ENCODE measurements around the gene ITSN2.

The ITSN2 gene

GRCh38 chr2:24262421-24262970, 97.8 kb downstream of the ITSN2 start:
- DNase-seq = peak; percentile 9 to 35

- DNase-seq = no peak
These were observed 98.9 kb downstream of the ITSN2 start for GRCh38 chr2:24261441-24261840.

DNA sequence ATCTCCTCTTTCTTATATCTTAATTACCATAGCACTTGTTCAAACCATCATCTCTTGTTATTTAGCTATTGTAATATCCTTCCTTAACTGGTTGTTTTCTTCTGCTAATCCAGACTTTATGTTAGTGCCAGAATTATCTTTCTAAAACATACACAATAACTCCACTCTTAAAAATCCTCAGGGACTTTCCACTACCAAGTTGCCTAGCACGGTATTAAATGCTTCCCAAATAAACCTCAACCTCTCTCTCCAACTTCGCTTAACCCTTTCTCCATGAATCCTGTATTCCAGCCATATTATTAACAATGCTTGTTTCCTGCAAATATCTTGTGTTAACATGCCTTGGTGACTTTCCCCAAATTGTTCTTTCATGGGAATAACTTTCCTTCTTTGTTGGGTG, 101.0 kb downstream of the ITSN2 start:
- DNase-seq = no peak

- no peak for DNase-seq
These were observed 101.6 kb downstream of the ITSN2 start for GRCh38 chr2:24258718-24259117.

GRCh38 chr2:24253303-24253919, 106.9 kb downstream of the ITSN2 start:
- DNase-seq = no peak

GRCh38 chr2:24247592-24247991, 112.7 kb downstream of the ITSN2 start:
- DNase-seq = no peak

DNA sequence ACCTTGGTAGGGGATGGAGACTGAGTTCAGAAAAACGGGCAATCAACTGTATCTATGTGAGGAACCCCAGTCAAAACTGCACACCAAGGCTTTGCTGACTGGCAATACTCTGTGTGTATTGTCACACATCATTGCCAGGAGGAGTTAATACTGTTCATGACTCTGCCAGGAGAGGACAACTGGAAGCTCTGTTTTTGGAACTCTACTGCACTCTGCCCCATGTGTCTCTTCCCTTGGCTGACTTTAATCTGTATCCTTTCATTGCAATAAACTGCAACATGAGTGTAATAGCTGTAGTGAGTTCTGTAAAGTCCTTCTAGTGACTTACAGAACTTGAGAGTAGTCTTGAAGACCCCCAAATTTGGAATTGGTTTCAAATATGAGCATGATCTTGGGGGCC, 113.2 kb downstream of the ITSN2 start:
- DNase-seq = no peak

DNA sequence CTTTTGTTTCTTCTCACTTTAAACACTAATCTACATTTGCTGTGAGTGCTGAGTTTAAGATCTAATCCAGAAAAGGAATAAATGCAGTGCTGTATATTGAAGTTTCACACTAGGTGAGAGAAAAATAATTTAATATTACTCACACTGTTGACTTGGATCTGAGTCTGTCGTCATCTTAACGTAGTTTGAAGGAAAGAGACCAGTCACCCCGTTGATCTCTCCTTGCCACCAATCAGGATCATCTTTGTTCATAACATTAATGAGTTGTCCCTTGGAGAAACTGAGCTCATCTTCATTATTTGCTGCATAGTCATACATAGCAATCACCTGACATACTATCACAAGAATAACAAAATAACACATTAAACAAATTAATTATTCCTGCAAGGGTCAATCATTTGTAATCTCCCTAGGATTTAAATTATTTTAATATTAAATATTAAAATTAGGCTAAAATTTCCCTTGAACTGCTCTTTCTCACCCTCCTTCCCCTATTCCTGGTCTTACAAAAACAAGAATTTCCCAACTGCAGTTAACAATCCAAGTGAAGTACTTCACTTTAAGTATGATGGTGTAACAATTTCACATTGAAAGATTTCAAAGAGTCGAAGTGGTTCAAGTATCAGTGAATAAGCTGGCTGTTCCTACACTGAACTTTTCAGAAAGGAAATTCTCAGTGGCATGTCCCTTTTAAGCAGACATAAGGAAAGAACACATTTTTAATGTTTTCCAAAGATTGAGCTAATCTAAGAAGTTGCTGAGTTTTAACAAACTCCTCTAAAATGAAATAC, 114.2 kb downstream of the ITSN2 start:
- DNase-seq = peak; percentile 18 to 58

DNA sequence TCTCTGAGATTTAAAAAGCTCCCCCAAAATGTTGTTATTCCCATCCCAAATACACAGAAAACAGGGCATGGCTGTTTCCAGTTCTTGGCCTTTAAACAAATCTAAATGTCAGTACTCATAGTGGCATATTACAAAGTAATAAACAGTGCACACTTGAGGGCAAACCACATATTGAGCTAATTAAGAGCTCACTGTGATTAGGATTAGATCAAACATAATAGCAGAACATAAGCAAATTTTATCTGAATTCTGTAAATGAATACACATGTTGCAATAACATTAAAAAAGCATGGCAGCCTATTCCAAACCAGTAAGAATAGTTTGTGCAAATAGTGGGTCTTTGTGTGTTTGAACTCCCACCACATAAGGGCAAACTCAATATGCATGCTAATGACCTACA, 118.8 kb downstream of the ITSN2 start:
- DNase-seq = no peak

- DNase-seq = peak; percentile 44 to 59
These were observed 120.8 kb downstream of the ITSN2 start for GRCh38 chr2:24239553-24239952.

GRCh38 chr2:24238158-24238557, 122.2 kb downstream of the ITSN2 start:
- no peak for DNase-seq

- no peak for DNase-seq
These were observed 123.0 kb downstream of the ITSN2 start for GRCh38 chr2:24237313-24237712.

DNA sequence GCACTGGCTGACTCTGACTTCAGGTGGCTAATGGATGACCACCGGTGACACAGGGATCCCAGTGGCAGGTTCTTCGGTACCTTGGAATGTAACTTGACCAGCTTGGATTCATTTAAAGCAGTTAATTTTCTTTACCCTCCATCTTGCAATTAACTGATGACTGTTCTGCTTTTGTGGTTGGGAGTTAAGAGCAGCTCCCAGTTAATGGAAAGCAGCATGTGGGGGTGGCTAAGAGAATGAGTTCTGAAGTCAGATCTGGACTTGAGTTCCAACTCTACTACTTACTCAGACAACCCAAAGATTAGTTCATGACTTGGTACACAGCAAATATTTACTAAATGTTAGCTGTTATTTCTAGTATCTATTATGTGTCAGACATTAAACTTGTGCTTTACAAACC, 127.0 kb downstream of the ITSN2 start:
- DNase-seq = no peak

DNA sequence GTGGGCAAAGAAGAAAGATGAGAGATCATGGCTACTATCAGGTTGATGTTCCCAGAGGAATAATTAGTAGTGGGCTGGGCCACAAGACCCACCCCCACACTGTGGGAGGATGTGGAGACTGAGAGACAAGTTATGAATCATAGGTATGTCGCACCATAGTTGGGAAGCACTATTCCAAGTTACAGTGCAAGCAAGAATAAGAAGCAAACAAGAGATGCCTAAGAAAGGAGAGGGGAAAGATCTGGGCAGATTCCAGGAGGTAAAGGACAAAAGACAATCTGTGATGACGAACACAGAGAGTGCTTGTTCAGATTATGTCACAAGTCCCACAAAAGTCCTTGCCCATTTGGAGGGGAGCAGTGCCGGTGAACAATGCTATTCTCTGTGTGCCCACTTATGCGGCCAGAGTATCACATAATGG, 128.9 kb downstream of the ITSN2 start:
- no peak for DNase-seq

DNA sequence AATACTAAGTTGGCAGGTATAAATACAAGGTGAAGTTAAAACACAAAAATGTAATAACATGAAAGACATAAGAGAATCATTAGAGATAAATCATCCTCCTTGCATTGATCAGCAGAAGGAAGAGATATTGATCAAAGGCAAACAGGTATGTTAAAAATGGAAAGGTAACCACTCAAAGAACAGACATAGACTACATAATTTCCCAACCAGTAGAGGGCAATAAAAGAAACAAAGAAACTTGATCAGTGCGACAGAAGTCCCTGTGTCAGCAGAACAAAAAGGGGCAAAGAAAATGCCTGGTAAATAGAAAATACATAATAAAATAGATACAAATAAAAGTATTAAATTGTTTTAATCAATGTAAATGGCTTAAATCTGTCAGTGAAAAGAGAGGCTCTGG, 131.9 kb downstream of the ITSN2 start:
- peak in 1 of 2 donors; percentile 5 for DNase-seq

DNA sequence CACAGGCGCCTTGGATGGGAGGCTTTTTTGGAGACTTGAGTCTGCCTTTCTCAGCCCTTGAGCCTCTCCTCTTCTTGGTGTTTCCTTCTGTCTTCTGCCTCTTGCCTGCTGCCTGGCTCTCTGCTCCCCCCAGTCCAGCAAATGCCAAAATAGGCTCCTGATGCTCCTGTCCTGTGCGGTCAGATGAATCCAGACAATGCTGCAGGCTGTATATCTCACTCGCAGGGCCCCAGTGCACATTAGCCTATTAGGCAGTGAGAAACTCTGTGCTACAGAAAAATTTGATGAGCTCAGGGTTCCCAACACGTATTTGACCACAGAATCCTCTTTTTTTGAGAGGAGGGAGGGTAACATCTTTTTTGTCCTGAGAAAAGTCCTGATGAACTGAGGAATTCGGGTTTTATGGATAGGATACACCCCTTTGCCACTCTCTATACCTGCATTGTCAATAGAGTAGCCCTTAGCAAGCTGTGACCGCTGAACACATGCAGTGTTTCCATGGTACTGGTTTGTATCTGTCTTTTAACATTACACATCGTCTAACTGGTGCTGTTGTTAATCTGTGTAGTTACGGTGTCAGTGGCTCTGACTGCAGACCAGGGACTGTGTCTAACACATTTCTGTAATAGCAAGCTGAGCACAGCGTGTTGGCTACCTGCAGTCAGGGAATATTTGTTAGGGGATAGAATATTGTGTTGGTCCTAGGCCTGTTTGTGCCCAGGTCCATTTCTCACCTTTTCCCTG, 134.7 kb downstream of the ITSN2 start:
- no peak for DNase-seq

DNA sequence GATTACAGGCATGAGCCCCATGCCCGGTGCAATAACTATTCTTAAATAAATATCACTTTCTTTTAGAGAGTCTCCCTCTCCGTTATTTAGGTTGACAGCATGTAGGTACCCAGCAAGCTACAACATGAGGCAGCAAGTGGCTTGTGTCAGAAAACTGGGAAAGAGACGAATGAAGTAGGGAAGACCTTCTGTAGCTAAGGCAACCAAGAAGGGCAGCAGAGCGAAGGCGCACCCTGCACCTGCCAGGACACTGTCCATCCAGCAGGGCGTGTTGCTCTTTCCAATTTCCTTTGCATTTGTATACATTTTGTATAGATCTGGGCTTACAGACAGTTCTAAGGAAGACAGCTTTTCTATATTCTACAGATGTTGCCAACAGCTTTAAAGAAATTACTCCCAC, 137.4 kb downstream of the ITSN2 start:
- no peak for DNase-seq

DNA sequence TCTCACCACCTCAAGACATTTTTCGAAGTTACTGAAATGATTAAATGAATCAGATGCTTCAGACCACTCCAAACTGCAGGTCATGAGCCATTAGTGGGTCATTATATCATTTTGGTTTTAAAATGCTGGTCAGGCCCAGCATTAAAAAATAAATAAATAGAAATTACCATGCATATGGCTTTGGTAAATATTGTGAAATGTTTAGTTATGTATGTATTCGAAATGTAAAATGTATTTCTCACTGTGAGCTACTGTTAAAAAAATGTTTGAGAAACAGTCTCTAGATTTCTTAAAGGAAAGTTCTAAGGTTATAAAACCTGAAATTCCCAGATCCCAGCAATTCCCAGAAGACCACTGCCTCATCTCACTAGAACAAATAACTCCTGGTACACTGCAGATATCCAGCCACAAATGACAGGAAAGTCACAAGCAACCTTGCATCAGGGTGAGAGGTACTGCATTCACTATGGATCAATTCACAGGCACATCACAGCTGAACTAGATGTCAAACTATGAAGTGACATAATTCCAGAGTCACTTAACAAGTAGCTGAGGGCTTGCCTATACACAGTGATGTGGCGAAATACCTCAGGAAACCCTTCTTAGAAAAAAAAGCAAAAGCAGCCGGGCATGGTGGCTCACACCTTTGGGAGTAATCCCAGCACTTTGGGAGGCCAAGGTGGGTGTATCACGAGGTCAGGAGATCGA, 138.8 kb downstream of the ITSN2 start:
- no peak for DNase-seq

- DNase-seq = no peak
These were observed 139.6 kb downstream of the ITSN2 start for GRCh38 chr2:24220554-24221291.

DNA sequence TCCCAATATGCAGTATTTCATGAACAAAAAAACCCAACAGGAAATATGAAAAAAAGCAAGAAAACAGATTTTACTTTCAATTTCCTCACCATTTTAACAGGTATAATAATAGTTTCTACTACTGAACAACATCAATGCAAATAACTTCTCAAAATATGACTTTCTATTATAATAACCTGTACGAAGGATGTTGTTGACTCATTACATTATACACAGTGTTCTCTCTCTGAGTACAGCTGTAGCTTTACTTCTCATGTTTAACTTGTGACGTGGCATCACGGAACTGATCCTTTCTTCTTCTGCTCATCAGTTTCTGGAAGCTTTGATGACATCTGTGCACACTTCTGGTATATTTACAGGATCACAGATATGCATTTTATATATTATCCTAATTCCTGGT, 145.5 kb downstream of the ITSN2 start:
- DNase-seq = no peak

DNA sequence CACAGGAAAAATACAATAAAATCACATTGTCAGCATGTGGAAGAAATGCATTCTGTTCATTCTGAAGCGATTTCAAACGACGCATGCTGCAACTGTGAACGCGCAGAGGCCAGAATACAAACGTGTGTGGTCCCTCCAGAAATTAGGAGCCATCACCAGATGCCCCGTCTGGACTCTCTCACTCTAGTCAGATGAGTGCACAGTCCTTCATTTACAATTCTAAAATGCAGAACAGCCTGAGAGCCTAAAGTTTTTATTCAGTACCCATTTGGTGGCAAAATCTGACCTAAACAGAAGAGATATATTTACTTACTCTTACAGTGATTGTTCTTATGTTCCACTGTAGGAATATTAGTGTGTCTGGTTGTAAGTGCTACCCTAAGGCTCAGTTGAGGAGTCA, 148.9 kb downstream of the ITSN2 start:
- no peak for DNase-seq

DNA sequence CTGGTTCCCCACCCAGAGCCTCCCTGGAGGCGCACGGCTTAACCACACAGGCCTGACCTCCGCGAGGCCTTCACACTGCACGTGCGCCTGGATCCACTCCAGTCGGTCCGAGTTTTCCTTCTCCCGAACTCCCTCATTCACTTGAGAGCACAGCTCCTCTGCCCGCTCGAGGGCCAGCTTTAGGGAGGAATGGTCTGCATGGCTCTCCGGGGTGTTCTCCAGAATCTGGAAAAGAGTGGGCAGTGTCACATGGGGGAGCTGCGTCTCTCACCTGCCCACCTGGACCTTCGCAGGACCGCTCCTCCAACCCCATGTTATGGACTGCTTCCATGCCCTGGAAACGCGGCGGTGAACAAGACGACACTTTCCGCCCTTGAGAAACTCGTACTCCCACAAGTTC, 149.6 kb downstream of the ITSN2 start:
- DNase-seq = no peak
